ENCODE results near the gene NCCRP1.
"Not testable (repeated sequence)": the region's sequence is repeated elsewhere in the genome, so short reads cannot be mapped to it uniquely, and the experiment has no call there.

Gene NCCRP1

DNA sequence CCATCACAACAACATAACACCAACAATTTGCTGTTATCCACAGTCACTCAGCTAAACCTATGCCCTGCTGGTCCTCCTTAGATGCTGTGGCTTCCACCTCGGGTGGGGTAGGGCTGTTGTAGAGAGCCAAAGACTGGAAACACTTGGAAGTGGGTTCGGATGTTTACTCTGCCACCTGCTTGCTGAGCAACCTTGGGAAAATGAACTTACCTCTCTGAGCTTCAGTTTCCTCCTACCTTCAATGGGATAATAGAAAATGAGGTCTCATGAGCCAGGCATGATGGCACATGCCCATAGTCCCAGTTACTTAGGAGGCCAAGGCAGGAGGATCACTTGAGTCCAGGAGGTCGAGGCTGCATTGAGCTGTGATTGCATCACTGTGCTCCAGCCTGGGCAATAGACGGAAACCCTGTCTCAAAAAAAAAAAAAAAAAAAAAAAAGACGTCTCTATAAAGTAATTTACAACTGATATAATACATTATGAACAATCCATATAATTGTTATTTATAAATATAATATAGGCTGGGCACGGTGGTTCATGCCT, 10.6 kb downstream of the NCCRP1 start:
- DNase-seq (ENCODE audit: low read depth in 1 of 2, low spot score in 1 of 2), result no peak

DNA sequence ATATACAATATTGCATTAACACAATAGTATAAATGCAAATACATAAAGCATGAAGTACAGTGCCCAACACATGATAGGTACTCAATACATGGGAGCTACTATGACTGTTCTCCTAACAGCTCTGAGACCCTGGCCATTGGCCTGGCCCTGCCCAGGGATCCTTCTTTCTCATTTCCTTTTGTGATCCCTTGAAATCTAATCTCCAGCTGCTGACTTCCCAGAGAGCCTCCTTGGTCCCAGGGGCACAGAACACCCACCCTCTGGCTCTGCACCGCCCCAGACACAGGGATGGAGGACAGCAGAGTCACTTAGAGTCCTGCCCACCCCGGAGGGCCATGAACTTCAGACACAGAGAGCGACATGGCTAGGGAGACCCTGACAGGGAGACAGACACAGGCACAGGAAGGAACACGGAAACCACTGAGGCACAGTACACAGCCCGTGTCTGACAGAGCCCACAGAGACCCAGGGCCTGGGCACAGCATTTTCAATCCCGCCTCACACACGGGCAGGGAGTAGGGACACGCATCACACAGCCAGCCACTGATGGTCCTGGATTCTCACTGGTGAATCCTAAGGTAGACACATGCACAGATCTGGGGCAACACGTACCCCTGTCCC, 11.5 kb downstream of the NCCRP1 start:
- DNase-seq (ENCODE audit: low read depth in 1 of 2, low spot score in 1 of 2), result no peak

DNA sequence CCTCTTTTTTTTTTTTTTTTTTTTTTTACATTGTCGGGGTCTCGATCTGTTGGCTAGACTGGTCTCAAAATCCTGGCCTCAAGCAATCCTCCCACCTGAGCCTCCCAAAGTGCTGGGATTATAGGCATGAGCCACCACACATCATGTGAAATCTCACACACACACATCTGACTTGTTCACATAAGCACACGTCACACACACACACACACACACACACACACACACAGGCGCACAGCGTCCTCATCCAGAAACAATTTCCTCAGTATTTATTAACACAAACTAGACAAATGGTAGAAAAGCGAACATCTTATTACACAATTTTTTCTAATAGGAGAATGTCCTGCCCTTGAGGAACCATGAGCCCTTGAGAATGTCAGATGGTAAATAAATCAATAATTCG, 12.4 kb downstream of the NCCRP1 start:
- no peak for DNase-seq (ENCODE audit: low read depth in 1 of 2, low spot score in 1 of 2)

DNA sequence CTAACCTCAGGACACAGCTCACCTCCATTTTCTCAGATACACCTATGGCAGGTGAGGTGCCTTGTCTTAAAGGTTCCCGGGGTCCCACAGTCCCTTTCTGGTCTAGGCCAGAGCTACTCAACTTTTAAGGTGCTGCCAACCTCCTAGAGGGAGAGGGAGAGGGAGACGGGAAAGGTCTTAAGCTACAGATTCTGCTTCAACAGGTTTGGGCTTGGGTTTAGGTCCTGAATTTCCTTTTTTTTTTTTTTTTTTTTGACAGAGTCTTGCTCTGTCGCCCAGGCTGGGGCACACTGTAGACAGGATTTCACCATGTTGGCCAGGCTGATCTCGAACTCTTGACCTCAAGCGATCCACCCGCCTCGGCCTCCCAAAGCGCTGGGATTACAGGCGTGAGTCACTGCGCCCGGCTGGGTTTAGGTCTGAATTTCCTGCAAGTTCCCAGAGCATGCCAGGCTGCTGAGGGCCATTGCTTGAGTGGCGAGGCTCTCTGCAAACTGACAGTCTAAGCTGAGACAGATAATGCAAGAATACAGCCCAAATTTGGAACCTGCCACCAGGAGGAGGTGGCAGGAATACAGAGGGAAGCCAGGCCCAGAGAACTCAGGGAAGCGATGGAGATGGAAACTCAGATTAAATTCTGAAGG, 15.1 kb downstream of the NCCRP1 start:
- DNase-seq (ENCODE audit: low read depth in 1 of 2, low spot score in 1 of 2), result no peak

DNA sequence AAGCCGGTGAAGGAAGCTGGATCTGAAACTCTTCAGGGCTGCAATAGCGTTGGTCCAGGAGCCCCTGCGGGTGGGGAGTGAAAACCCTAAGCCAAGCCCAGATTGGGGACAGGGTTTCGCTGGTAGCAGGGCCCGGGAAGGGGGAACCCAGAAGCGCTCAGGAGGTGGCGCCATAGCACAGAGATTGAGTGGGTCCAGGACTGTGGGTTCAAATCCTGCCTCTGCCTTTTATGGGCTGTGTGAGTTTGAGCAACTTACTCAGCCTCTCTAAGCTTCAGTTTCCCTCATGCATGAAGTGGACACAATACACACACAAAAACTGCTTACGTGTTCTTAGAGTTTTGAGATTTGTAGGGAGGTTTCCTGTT, 15.6 kb downstream of the NCCRP1 start:
- DNase-seq (ENCODE audit: low read depth in 1 of 2, low spot score in 1 of 2), result peak; percentile 31 to 38

GRCh38 chr19:39215323-39215722, 18.6 kb downstream of the NCCRP1 start:
- not testable (repeated sequence) for DNase-seq (ENCODE audit: low read depth in 1 of 2, low spot score in 1 of 2)

DNA sequence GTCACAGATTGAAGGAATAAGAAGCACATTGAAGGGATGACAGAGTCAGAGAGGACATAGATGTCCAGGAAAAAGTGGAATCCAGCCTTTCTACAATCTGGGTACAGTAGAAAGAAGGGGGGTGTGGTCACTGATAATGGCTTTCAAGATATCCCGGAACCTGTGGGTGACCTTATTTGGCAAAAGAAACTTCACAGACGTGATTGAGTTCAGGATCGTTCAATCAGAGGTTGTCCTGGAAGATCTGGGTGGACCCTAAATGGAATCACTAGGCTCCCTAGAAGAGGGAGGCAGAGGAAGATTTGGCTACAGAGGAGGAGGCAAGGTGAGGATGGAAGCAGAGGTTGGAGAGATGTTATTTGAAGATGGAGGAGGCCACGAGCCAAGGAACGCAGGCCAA, 20.3 kb downstream of the NCCRP1 start:
- no peak for DNase-seq (ENCODE audit: low read depth in 1 of 2, low spot score in 1 of 2)

DNA sequence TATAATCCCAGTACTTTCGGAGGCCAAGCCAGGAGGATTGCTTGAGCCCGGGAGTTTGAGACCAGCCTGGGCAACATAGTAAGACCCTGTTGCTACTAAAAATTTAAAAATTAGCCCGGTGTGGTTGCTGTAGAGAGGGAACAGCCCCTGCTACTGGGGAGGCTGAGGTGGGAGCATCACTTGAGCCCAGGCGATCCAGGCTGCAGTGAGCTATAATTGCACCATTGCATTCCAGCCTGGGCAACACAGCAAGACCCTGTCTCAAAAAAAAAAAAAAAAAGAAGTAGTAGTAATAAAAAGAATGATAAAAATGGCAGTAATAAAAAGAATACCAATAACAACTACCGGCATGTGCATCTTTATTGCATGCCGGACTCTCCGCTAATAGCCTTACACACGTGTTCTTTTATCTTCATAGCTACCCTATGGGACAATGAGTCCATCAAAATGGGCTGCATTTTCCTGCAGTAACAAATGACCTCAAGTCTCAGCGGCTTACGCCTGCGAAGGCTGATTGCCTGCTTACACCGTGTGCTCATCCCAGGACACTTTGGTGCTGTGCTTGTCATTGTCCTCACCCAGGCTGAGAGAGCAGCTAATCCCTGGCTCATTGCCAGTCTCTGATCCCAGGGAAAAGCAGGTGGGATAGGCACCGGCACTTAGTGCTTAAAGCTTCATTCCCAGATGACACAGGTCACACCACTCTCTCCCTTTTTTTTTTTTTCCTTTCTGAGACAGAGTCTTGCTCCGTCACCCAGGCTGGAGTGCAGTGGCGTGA, 21.7 kb downstream of the NCCRP1 start:
- no peak for DNase-seq (ENCODE audit: low read depth in 1 of 2, low spot score in 1 of 2)

DNA sequence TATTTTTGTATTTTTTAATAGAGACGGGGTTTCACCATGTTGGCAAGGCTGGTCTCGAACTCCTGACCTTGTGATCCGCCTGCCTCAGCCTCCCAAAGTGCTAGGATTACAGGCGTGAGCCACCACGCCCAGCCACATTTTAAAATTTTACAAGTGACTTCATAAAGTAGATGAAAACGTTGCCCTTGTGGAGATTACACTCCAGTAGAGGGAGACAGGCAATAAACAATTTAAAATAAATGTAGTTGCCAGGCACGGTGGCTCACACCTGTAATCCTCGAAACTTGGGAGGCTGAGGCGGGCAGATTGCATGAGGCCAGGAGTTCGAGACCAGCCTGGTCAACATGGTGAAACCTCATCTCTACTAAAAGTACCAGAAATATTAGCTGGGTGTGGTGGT, 22.3 kb downstream of the NCCRP1 start:
- DNase-seq (ENCODE audit: low read depth in 1 of 2, low spot score in 1 of 2), result not testable (repeated sequence)

GRCh38 chr19:39223703-39224279, 27.0 kb downstream of the NCCRP1 start:
- DNase-seq (ENCODE audit: low read depth in 1 of 2, low spot score in 1 of 2), result no peak

DNA sequence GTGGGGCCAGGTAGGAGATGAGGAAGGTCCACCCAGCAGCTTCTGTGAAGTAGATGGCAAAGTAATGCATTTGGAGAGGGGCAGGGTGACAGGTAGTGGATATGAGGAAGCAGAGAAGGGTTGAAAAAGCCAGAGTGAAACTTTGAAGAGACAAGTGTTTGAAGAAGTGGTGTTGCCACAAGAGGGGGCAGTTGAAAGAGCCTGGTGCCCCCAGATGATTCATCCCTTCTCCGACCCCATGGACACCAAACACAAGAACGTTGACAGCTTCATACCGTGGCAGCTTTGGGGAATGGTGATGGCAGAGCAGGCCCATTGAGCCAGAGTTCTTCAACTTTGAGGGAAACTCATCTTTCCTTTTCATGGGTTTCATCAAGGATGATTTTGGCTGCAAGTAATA, 28.1 kb downstream of the NCCRP1 start:
- no peak for DNase-seq (ENCODE audit: low read depth in 1 of 2, low spot score in 1 of 2)

DNA sequence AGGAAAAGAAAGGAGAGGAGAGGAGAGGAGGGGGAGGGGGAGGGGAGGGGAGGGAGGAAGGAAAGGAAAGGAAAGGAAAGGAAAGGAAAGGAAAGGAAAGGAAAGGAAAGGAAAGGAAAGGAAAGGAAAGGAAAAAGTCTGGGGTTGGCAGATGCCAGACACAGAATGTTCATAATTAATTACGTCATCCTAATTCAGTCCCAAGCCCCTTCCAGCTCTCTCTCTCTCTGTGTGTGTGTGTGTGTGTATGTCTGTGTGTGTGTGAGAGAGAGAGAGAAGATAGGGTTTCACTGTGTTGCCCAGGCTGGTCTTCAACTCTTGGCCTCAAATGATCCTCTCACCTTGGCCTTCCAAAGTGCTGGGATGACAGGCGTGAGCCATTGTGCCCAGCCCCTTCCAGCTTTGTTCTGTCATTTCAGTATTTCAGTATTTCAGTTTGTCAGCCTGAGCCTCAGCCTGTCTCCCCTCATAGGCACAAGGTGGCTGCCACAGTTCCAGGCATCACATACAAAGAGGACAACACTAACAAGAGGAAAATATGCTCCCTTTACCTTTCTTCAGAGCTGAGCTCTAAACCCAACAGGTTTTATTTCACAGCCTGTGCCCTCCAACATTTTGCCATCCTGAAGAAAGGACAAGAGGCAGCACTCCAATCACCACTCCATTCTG, 33.5 kb downstream of the NCCRP1 start:
- DNase-seq (ENCODE audit: low read depth in 1 of 2, low spot score in 1 of 2), result no peak

GRCh38 chr19:39232708-39233107, 35.9 kb downstream of the NCCRP1 start:
- DNase-seq (ENCODE audit: low read depth in 1 of 2, low spot score in 1 of 2), result no peak

DNA sequence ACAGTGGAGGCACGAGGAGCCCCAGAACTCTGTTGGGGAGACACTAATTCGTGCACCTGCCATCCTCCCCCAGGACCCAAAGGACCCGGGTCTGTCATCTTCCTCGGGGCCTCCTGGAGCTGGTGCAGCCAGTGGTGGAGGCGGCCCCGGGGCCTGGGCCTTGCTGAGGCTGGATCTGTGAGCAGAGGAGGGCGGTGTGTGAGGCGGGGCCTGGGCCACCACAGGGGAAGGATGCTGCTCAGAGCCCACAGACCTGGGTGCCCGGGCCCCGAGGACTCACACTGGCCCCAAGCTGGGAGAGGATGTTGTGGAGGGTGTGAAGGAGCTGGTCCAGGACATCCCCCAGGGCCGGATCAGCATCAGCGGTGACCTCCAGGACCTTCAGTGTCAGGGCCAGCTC, 39.8 kb downstream of the NCCRP1 start:
- no peak for DNase-seq (ENCODE audit: low read depth in 1 of 2, low spot score in 1 of 2)

GRCh38 chr19:39237200-39238184, 40.7 kb downstream of the NCCRP1 start:
- peak; percentile 12 to 34 for DNase-seq (ENCODE audit: low read depth in 1 of 2, low spot score in 1 of 2)

GRCh38 chr19:39238209-39238608, 41.4 kb downstream of the NCCRP1 start:
- no peak for DNase-seq (ENCODE audit: low read depth in 1 of 2, low spot score in 1 of 2)

GRCh38 chr19:39238944-39239343, 42.2 kb downstream of the NCCRP1 start:
- DNase-seq (ENCODE audit: low read depth in 1 of 2, low spot score in 1 of 2), result no peak

GRCh38 chr19:39240421-39240820, 43.7 kb downstream of the NCCRP1 start:
- no peak for DNase-seq (ENCODE audit: low read depth in 1 of 2, low spot score in 1 of 2)

DNA sequence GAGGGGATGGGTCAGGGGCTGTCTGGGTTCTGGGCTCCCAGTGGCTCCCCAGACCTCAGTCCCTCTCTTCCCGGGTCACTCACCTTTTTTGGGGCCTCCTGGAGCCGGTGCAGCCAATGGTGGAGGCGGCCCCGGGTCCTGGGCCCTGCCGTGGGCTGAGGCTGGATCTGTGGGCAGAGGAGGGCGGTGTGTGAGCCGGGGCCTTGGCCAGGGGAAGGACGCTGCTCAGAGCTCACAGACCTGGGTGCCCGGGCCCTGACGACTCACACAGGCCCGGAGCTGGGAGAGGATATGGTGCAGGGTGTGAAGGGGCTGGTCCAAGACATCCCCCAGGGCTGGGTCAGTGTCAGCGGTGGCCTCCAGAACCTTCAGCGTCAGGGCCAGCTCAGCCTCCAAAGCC, 47.0 kb downstream of the NCCRP1 start:
- DNase-seq (ENCODE audit: low read depth in 1 of 2, low spot score in 1 of 2), result not testable (repeated sequence)

All from stimulated activated CD4-positive, alpha-beta T cell treated with anti-CD3 and anti-CD28 coated beads, Interleukin-15, amount 100 ng/mL, for 1 hour (primary cell).